ENCODE results near the gene RTCB.
"Not testable (repeated sequence)": the region's sequence is repeated elsewhere in the genome, so short reads cannot be mapped to it uniquely, and the experiment has no call there.

Gene RTCB

GRCh38 chr22:32396746-32397145 lies 15.3 kb downstream of the RTCB start:
- intact Hi-C loops (cut with DNase I): no loop called here
- no peak for DNase-seq

GRCh38 chr22:32396255-32396654 lies 15.8 kb downstream of the RTCB start:
- DNase-seq: no peak
- intact Hi-C loops (cut with DNase I): no loop called here

GRCh38 chr22:32395107-32395506 lies 16.9 kb downstream of the RTCB start:
- intact Hi-C loops (cut with DNase I): no loop called here
- no peak for DNase-seq

- intact Hi-C loops (cut with DNase I): loop anchor here (10.0 kb wide), 1 partner anchor 415 kb away; no protein-coding TSS in a partner anchor
- peak in 15 of 42 donors; percentile 12 to 61 (median 33) for DNase-seq
Observed at GRCh38 chr22:32389685-32390084, 22.4 kb downstream of the RTCB start.

- intact Hi-C loops (cut with DNase I): loop anchor here (10.0 kb wide), 1 partner anchor 411 kb away; no protein-coding TSS in a partner anchor
- peak in 1 of 42 donors; percentile 16 for DNase-seq
Observed at GRCh38 chr22:32385681-32386080, 26.4 kb downstream of the RTCB start.

- DNase-seq: peak in 1 of 42 donors; percentile 24
- intact Hi-C loops (cut with DNase I): loop anchor here (10.0 kb wide), 1 partner anchor 406 kb away; no protein-coding TSS in a partner anchor
Observed at GRCh38 chr22:32380991-32381390, 31.1 kb downstream of the RTCB start.

GRCh38 chr22:32378707-32379272 lies 33.3 kb downstream of the RTCB start:
- intact Hi-C loops (cut with DNase I): no loop called here
- peak in 37 of 42 donors; percentile 8 to 83 (median 53) for DNase-seq

GRCh38 chr22:32376681-32377080 lies 35.4 kb downstream of the RTCB start:
- intact Hi-C loops (cut with DNase I): no loop called here
- DNase-seq: peak in 5 of 42 donors; percentile 7 to 40 (median 16)

GRCh38 chr22:32375678-32376450 lies 36.2 kb downstream of the RTCB start:
- intact Hi-C loops (cut with DNase I): no loop called here
- peak in 1 of 42 donors; percentile 22 for DNase-seq

GRCh38 chr22:32364210-32364609 lies 47.8 kb downstream of the RTCB start:
- intact Hi-C loops (cut with DNase I): no loop called here
- DNase-seq: no peak

- intact Hi-C loops (cut with DNase I): no loop called here
- DNase-seq: no peak
Observed at GRCh38 chr22:32361257-32361656, 50.8 kb downstream of the RTCB start.

GRCh38 chr22:32360096-32360495 lies 52.0 kb downstream of the RTCB start:
- intact Hi-C loops (cut with DNase I); DNase-seq: not testable (repeated sequence)

GRCh38 chr22:32357567-32357966 lies 54.5 kb downstream of the RTCB start, which contains the start of gene RFPL3:
RFPL3 (plus strand) TSS chr22:32357867; CDS start chr22:32358072, 205 bp downstream.
- intact Hi-C loops (cut with DNase I); DNase-seq: not testable (repeated sequence)

GRCh38 chr22:32355760-32356159 lies 56.3 kb downstream of the RTCB start:
- intact Hi-C loops (cut with DNase I): no loop called here
- DNase-seq: no peak

- DNase-seq: no peak
- intact Hi-C loops (cut with DNase I): no loop called here
Observed at GRCh38 chr22:32354360-32355351, 57.4 kb downstream of the RTCB start.

- intact Hi-C loops (cut with DNase I): no loop called here
- no peak for DNase-seq
Observed at GRCh38 chr22:32353840-32354239, 58.2 kb downstream of the RTCB start.

GRCh38 chr22:32353292-32353691 lies 58.8 kb downstream of the RTCB start:
- intact Hi-C loops (cut with DNase I): no loop called here
- DNase-seq: no peak

GRCh38 chr22:32352681-32353080 lies 59.4 kb downstream of the RTCB start:
- DNase-seq: no peak
- intact Hi-C loops (cut with DNase I): no loop called here

GRCh38 chr22:32351875-32352274 lies 60.2 kb downstream of the RTCB start:
- intact Hi-C loops (cut with DNase I): not testable (repeated sequence)

More at GRCh38 chr22:32351875-32352274, 60.2 kb downstream of the RTCB start:
- DNase-seq: not testable (repeated sequence)

Data from head of caudate nucleus (tissue), 42 donors.